T-cell (primary cell): ENCODE results near the gene HDGFL2. TPM values are rescaled to one million over a fixed set of nuclear protein-coding genes. Genes with fewer than 3 reads are reported as not detected.
A peak's percentile ranks its signal among the peaks of the same experiment; 100 is the strongest.

Source experiments
- ATAC-seq, 4 experiments: fragments of 200-7000 bp in 3 of 4; fragments of 150-1000 bp in 1 of 4; cut with Tn5 transposase; replicated peaks in 1 of 4; 1 replicate in 3 of 4; 2 replicates in 1 of 4; pipeline ENCODE4 v1.10.0; 2021; ENCODE audit warnings: moderate library complexity in 3 of 4, mild to moderate bottlenecking in 2 of 4, moderate number of reproducible peaks in 1 of 4
- CTCF ChIA-PET, 2 donors: fragments of 300-600 bp; sonication (Branson Sonifier 250); formaldehyde crosslinking; loops; one replicate each; lab custom pipeline; 2022; ENCODE audit warnings: antibody characterized with exemption in 2 of 2; lab: Charles Lee
- POLR2A ChIA-PET, 2 donors: fragments of 300-600 bp; sonication (Branson Sonifier 250); formaldehyde crosslinking; loops; one replicate each; lab custom pipeline; 2022; ENCODE audit warnings: antibody characterized with exemption in 2 of 2; lab: Charles Lee
- DNase-seq, 35 experiments: peaks; one replicate each; pipeline versions ENCODE4 v3.0.0 to v3.0.0-alpha.2; 2013 to 2023
- H3K27ac ChIP-seq: one replicate; pipeline ENCODE4 v1.5.1; 2013; ENCODE audit warnings: low read length
- H3K27me3 ChIP-seq, 2 experiments: replicated peaks in 1 of 2; 1 replicate in 1 of 2; 2 replicates in 1 of 2; pipeline versions ENCODE4 v1.6.1 to v1.7.0; 2013; ENCODE audit warnings: low read length in 1 of 2, mixed read lengths in 1 of 2; ENCODE audit not compliant: control insufficient read depth in 2 of 2, insufficient read depth in 2 of 2; ENCODE audit errors: extremely low read depth in 1 of 2
- H3K36me3 ChIP-seq, 2 donors: 1 replicate in 1 of 2; 2 replicates in 1 of 2; pipeline versions ENCODE4 v1.6.1 to v1.7.0; 2013; ENCODE audit warnings: low read length in 1 of 2; ENCODE audit not compliant: control insufficient read depth in 2 of 2, insufficient read depth in 1 of 2; ENCODE audit errors: extremely low read depth in 1 of 2
- H3K4me1 ChIP-seq, 2 experiments: 1 replicate in 1 of 2; 2 replicates in 1 of 2; pipeline versions ENCODE4 v1.6.1 to v1.7.0; 2013; ENCODE audit warnings: low read length in 2 of 2, mixed read lengths in 1 of 2; ENCODE audit not compliant: insufficient read depth in 2 of 2, control insufficient read depth in 1 of 2; ENCODE audit errors: extremely low read depth in 1 of 2
- H3K4me3 ChIP-seq, 2 donors: 1 replicate in 1 of 2; 2 replicates in 1 of 2; pipeline versions ENCODE4 v1.5.1 to v1.7.0; 2013; ENCODE audit warnings: mild to moderate bottlenecking in 2 of 2, low read length in 1 of 2, moderate library complexity in 1 of 2; ENCODE audit not compliant: control insufficient read depth in 1 of 2; ENCODE audit errors: extremely low read depth in 1 of 2
- H3K9me3 ChIP-seq: 2 replicates; pipeline ENCODE4 v1.7.0; 2013
- H3K27ac Mint-ChIP-seq, 2 donors: one replicate each; pipeline ENCODE4 v1.8.0; 2020 to 2021; ENCODE audit warnings: mild to moderate bottlenecking in 2 of 2, mixed read lengths in 2 of 2
- H3K27me3 Mint-ChIP-seq, 2 donors: one replicate each; pipeline ENCODE4 v1.8.0; 2021 to 2022; ENCODE audit warnings: mixed read lengths in 2 of 2
- H3K36me3 Mint-ChIP-seq: one replicate; pipeline ENCODE4 v1.8.0; 2021; ENCODE audit warnings: mixed read lengths
- H3K4me1 Mint-ChIP-seq, 3 donors: one replicate each; pipeline ENCODE4 v1.8.0; 2020 to 2022; ENCODE audit warnings: mixed read lengths in 3 of 3, mild to moderate bottlenecking in 1 of 3
- H3K4me3 Mint-ChIP-seq, 3 donors: one replicate each; pipeline ENCODE4 v1.8.0; 2020 to 2022; ENCODE audit warnings: mild to moderate bottlenecking in 3 of 3, mixed read lengths in 3 of 3, moderate library complexity in 3 of 3
- H3K9me3 Mint-ChIP-seq, 3 donors: one replicate each; pipeline ENCODE4 v1.8.0; 2020 to 2022; ENCODE audit warnings: mixed read lengths in 3 of 3
- WGBS: methylation state at CpG from one replicate; pipeline ENCODE4 v1.1.5; 2013; ENCODE audit warnings: missing lambda C conversion rate; ENCODE audit not compliant: insufficient coverage; 5-methylcytosine and 5-hydroxymethylcytosine counted together
- total RNA-seq, 35 experiments: library from RNA in 6 of 35; stranded (reverse) in 6 of 35; fragments of 120-200 nt in 1 of 35; gene quantifications; one replicate each; pipeline versions ENCODE4 v1.2.1 to v1.2.4 and lab custom pipeline; 2013 to 2026

The HDGFL2 gene
- total RNA-seq, 5 donors from 2014 or later (not counting 1 experiment from before 2014, with no cell fraction given), result 24.9 to 41.8 (median 39.4) TPM

DNA sequence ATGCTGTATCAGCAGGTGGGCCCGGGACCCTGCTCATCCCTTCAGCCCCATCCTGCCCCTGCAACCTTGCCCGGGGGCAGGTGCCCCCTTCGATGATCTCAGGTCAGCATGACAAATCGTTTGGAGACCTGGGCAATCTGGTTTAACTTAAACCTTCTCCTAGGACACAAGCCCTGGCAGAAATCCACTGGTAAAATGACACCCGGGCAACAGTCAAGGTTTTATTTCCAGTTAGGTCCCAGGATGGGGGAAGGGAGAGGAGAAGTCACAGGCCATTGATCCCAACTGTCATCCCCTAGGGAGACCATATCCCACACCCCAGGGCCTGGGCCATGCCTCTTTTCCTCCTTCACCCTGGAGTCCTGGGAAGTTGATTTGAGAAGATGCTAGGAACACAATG is 64.7 kb downstream of the HDGFL2 start:
- ChIA-PET POLR2A (no interaction called here), CTCF (no interaction called here)
- ATAC-seq (no peak), DNase-seq (no peak)
- Histone ChIP-seq H3K4me3 (no peak overlapping the region), H3K4me1 (peaks cover 0 to 17% of the 10 kb centered on the region in 2 experiments), H3K36me3 (no peaks in the 10 kb centered on the region), H3K27ac (no peak overlapping the region), H3K27me3 (peaks cover 2 to 67% of the 10 kb centered on the region in 2 experiments), H3K9me3 (no peaks in the 10 kb centered on the region)
- Mint-ChIP-seq H3K36me3 (no peaks in the 10 kb centered on the region), H3K27me3 (peaks cover 3 to 32% of the 10 kb centered on the region in 2 donors), H3K4me3 (no peak overlapping the region), H3K27ac (no peak overlapping the region), H3K4me1 (peaks cover 5 to 13% (median 8%) of the 10 kb centered on the region in 3 donors), H3K9me3 (no peaks in the 10 kb centered on the region)
- WGBS, result 81% methylated on average over 4 of the region's 5 CpGs

DNA sequence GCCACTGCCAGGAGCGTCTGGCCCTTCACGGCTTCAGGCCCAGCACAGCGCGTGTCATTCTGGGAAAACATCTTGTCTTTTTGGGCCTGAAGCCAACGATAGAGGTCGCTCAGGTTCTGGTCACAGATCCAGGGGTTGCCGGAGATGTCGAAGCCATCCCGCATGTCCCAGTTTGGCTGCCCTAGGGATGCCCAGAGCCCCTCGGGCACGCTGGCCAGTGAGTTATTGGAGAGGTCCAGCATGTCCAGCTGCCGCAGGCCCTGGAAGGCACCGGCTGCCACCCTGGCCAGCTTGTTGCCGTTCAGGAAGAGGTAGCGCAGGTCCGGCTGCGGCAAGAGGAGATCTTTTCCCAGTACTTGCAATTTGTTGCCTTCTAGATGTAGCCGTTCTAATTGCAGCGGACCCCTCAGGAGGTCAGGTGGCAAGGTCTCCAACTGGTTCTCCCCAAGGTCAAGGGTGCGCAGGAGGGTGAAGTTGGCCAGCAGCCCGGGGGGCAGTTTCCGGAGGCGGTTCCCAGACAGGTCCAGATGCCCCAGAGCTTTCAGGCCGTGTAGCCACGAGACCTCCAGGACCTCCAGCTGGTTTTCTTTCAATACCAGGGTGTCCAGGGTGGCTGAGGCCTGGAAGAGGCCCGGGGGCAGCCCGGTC is 66.0 kb downstream of the HDGFL2 start:
- H3K27me3 Mint-ChIP-seq, result peaks cover 3 to 32% of the 10 kb centered on the region in 2 donors
- H3K36me3 Mint-ChIP-seq, result no peaks in the 10 kb centered on the region
- no peaks in the 10 kb centered on the region for H3K36me3 ChIP-seq
- ATAC-seq (no peak), DNase-seq (no peak)
- H3K9me3 Mint-ChIP-seq, result no peaks in the 10 kb centered on the region
- no peak overlapping the region for H3K4me3 Mint-ChIP-seq
- H3K27ac Mint-ChIP-seq, result no peak overlapping the region
- peaks cover 5 to 13% (median 8%) of the 10 kb centered on the region in 3 donors for H3K4me1 Mint-ChIP-seq
- H3K27ac ChIP-seq, result no peak overlapping the region
- 87% methylated on average over 26 of the region's 27 CpGs for WGBS
- peaks cover 0 to 17% of the 10 kb centered on the region in 2 experiments for H3K4me1 ChIP-seq
- no peak overlapping the region for H3K4me3 ChIP-seq
- H3K27me3 ChIP-seq, result peaks cover 2 to 73% of the 10 kb centered on the region in 2 experiments
- POLR2A ChIA-PET, result no interaction called here
- no peaks in the 10 kb centered on the region for H3K9me3 ChIP-seq
- CTCF ChIA-PET, result no interaction called here

- ATAC-seq (no peak), DNase-seq (no peak)
- Histone ChIP-seq H3K27me3 (peaks cover 2 to 73% of the 10 kb centered on the region in 2 experiments), H3K4me1 (peaks cover 0 to 17% of the 10 kb centered on the region in 2 experiments), H3K4me3 (no peak overlapping the region), H3K27ac (no peak overlapping the region), H3K36me3 (no peaks in the 10 kb centered on the region), H3K9me3 (no peaks in the 10 kb centered on the region)
- H3K36me3 Mint-ChIP-seq, result no peaks in the 10 kb centered on the region
- no peaks in the 10 kb centered on the region for H3K9me3 Mint-ChIP-seq
- WGBS, result 91% methylated on average over 12 of the region's 13 CpGs
- peaks cover 5 to 13% (median 8%) of the 10 kb centered on the region in 3 donors for H3K4me1 Mint-ChIP-seq
- peaks cover 3 to 31% of the 10 kb centered on the region in 2 donors for H3K27me3 Mint-ChIP-seq
- H3K4me3 Mint-ChIP-seq, result no peak overlapping the region
- ChIA-PET POLR2A (no interaction called here), CTCF (no interaction called here)
- no peak overlapping the region for H3K27ac Mint-ChIP-seq
These were observed 66.5 kb downstream of the HDGFL2 start for GRCh38 chr19:4538601-4538954.

- Mint-ChIP-seq H3K9me3 (no peaks in the 10 kb centered on the region), H3K4me1 (peaks cover 5 to 13% (median 8%) of the 10 kb centered on the region in 3 donors), H3K27me3 (peaks cover 3 to 30% of the 10 kb centered on the region in 2 donors), H3K4me3 (no peak overlapping the region), H3K36me3 (no peaks in the 10 kb centered on the region), H3K27ac (no peak overlapping the region)
- H3K4me3 ChIP-seq, result no peak overlapping the region
- H3K36me3 ChIP-seq, result no peaks in the 10 kb centered on the region
- CTCF ChIA-PET, result no interaction called here
- H3K9me3 ChIP-seq, result no peaks in the 10 kb centered on the region
- no peak for ATAC-seq
- no peak overlapping the region for H3K27ac ChIP-seq
- WGBS, result 79% methylated on average over 2 of the region's 3 CpGs
- DNase-seq, result no peak
- POLR2A ChIA-PET, result no interaction called here
- H3K4me1 ChIP-seq, result peaks cover 0 to 17% of the 10 kb centered on the region in 2 experiments
- peaks cover 2 to 67% of the 10 kb centered on the region in 2 experiments for H3K27me3 ChIP-seq
These were observed 67.1 kb downstream of the HDGFL2 start for GRCh38 chr19:4539169-4539692.

DNA sequence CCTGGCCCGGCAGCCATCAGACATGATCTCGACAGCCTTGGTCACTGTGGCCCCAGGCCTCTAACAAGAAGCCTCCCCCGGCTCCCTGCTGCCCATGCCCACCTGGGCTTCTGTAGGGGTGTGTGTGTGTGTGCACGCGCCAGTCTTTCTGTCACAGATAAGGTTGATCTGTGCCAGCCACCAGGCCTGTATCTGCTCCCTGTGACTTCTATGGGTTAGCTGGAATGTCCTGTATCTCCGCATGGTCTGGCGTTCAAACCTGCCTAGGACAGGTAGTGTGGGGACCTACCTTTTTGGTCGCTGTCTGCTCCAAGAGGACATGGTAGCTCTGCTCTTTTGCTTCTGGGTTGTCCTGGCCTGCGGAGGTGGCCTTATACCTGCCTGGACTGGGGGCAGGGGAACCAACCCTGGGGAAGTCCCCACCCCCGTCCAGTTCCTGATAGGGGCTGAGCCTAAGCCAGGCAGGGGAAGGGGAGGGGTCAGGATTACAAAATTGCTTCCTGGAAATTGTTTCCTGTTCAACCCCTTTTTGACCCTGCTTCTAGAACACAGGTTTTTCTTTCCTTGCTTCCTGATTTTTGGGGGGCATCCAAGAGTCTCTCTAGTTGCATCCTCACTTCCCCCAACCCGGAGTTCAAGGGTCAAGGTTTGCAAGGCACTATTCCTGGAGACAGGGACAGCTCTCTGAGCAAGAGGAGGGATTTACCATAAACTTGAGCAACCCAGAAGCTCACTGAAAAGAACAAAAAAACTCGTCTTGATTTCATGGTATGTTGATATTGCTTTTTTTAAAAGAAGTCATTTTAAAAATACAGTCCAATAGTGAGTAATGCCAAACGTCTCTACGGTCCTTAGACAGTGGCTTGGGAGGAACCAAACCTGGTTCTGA is 67.8 kb downstream of the HDGFL2 start, which contains the start of gene LRG1:
TSS of gene LRG1 (minus strand) at position 344 of the 889 bp plus-strand sequence. CDS start at position 321, 23 bp downstream.
- H3K27ac Mint-ChIP-seq, result no peak within 1 kb of the TSS
- no peak within 1 kb of the TSS for H3K27ac ChIP-seq
- POLR2A ChIA-PET, result interaction anchor here in 1 of 2 donors (0.6 kb wide), 1 partner anchor 1727 kb away, joined by 3 read pairs; no protein-coding TSS in a partner anchor
- CTCF ChIA-PET, result no interaction called here
- peaks cover 2 to 60% of the 10 kb centered on the region in 2 experiments for H3K27me3 ChIP-seq
- H3K4me1 ChIP-seq, result peaks cover 0 to 14% of the 10 kb centered on the region in 2 experiments
- H3K9me3 ChIP-seq, result no peaks in the 10 kb centered on the region
- H3K36me3 ChIP-seq, result no peaks in the 10 kb centered on the region
- WGBS, result 77% methylated on average over 8 of the region's 14 CpGs
- H3K4me3 ChIP-seq, result no peak within 1 kb of the TSS
- peaks cover 3 to 30% of the 10 kb centered on the region in 2 donors for H3K27me3 Mint-ChIP-seq
- no peak for ATAC-seq
- DNase-seq, result peak in 4 of 35 experiments; percentile 3 to 32 (median 20)
- H3K4me1 Mint-ChIP-seq, result peaks cover 5 to 12% (median 8%) of the 10 kb centered on the region in 3 donors
- H3K36me3 Mint-ChIP-seq, result no peaks in the 10 kb centered on the region
- no peaks in the 10 kb centered on the region for H3K9me3 Mint-ChIP-seq
- H3K4me3 Mint-ChIP-seq, result no peak within 1 kb of the TSS

DNA sequence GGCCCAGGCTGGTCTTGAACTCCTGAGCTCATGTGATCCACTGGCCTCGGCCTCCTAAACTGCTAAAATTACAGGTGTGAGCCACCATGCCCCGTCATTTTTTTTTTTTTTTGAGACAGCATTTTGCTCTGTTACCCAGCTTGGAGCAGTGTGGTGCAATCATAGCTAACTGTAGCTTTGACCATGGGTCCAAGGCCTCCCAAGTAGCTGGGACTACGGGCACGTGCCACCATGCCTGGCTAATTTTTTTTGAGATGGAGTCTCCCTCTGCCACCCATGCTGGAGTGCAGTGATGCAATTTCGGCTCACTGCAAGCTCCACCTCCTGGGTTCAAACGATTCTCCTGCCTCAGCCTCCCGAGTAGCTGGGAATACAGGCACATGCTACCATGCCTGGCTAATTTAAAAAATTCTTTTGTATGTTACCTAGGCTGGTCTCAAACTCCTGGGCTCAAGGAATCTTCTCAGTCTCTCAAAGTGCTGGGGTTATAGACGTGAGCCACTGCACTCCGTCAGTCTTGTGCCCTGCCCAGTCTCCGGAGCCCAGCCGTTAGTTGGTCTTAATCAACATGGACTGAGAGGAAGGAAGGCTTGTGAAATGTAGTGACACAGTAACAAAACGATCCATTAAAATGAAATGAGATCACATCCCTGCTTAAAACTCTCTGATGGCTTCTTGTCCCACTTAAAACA is 69.2 kb downstream of the HDGFL2 start:
- ChIA-PET POLR2A (no interaction called here), CTCF (no interaction called here)
- no peak overlapping the region for H3K27ac ChIP-seq

More for the DNA sequence above, 69.2 kb downstream of the HDGFL2 start:
- WGBS, result 94% methylated on average over 9 of the region's 12 CpGs
- H3K9me3 ChIP-seq, result no peaks in the 10 kb centered on the region
- Mint-ChIP-seq H3K27me3 (peaks cover 3 to 26% of the 10 kb centered on the region in 2 donors), H3K4me3 (no peak overlapping the region), H3K27ac (no peak overlapping the region), H3K4me1 (peaks cover 0 to 6% (median 4%) of the 10 kb centered on the region in 3 donors), H3K9me3 (no peaks in the 10 kb centered on the region), H3K36me3 (no peaks in the 10 kb centered on the region)
- H3K36me3 ChIP-seq, result no peaks in the 10 kb centered on the region
- peaks cover 2 to 51% of the 10 kb centered on the region in 2 experiments for H3K27me3 ChIP-seq
- no peak overlapping the region for H3K4me3 ChIP-seq
- ATAC-seq (no peak), DNase-seq (no peak)
- H3K4me1 ChIP-seq, result peaks cover 0 to 6% of the 10 kb centered on the region in 2 experiments
